ENCODE results near the gene CTNND2. TPM values are rescaled to one million over a fixed set of nuclear protein-coding genes. Genes with fewer than 3 reads are reported as not detected.

Gene CTNND2
- polyA plus RNA-seq, 1 experiment, result not detected

DNA sequence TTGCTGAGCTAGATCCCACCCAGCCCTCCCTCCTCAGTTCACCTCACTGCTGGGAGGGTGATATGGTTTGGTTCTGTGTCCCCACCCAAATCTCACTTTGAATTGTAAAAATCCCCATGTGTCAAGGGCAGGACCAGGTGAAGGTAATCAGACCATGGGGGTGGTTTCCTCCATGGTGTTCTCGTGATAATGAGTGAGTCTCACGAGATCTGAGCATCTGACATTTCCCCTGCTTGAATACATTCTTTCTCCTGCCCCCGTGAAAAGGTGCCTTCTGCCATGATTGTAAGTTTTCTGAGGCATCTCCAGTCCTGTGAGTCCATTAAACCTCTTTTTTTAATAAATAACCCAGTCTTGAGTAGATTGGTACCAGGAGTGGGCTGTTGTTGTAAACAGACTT, 673.4 kb downstream of the CTNND2 start:
- POLR2A ChIA-PET, result no interaction called here
- CTCF ChIA-PET, result no interaction called here

GRCh38 chr5:11227064-11227463, 677.2 kb downstream of the CTNND2 start:
- no peak overlapping the region for H3K27ac ChIP-seq (ENCODE audit: low read depth, low read length)
- POLR2A ChIA-PET, result no interaction called here
- CTCF ChIA-PET, result no interaction called here
- no peak for DNase-seq (ENCODE audit: low read depth, low spot score)
- H3K9me3 ChIP-seq (ENCODE audit: control insufficient read depth, insufficient read depth, low read length), result 0 out of 2 replicates have a peak, but pooled peaks cover 4% of the 10 kb centered on the region
- H3K27me3 ChIP-seq (ENCODE audit: control insufficient read depth, insufficient read depth, low read length), result no peaks in the 10 kb centered on the region
- H3K4me3 ChIP-seq (ENCODE audit: low read depth, low read length), result no peak overlapping the region
- TF ChIP-seq CTCF (IDR thresholded peaks at IDR 0.05; ENCODE audit: low read depth, low read length), result no peak

More for the DNA sequence above, 673.4 kb downstream of the CTNND2 start:
- Histone ChIP-seq H3K27ac (ENCODE audit: low read depth, low read length) (no peak overlapping the region), H3K9me3 (ENCODE audit: control insufficient read depth, insufficient read depth, low read length) (0 out of 2 replicates have a peak, but pooled peaks cover 7% of the 10 kb centered on the region), H3K4me3 (ENCODE audit: low read depth, low read length) (no peak overlapping the region), H3K27me3 (ENCODE audit: control insufficient read depth, insufficient read depth, low read length) (no peaks in the 10 kb centered on the region)
- no peak for DNase-seq (ENCODE audit: low read depth, low spot score)
- TF ChIP-seq CTCF (IDR thresholded peaks at IDR 0.05; ENCODE audit: low read depth, low read length), result no peak

DNA sequence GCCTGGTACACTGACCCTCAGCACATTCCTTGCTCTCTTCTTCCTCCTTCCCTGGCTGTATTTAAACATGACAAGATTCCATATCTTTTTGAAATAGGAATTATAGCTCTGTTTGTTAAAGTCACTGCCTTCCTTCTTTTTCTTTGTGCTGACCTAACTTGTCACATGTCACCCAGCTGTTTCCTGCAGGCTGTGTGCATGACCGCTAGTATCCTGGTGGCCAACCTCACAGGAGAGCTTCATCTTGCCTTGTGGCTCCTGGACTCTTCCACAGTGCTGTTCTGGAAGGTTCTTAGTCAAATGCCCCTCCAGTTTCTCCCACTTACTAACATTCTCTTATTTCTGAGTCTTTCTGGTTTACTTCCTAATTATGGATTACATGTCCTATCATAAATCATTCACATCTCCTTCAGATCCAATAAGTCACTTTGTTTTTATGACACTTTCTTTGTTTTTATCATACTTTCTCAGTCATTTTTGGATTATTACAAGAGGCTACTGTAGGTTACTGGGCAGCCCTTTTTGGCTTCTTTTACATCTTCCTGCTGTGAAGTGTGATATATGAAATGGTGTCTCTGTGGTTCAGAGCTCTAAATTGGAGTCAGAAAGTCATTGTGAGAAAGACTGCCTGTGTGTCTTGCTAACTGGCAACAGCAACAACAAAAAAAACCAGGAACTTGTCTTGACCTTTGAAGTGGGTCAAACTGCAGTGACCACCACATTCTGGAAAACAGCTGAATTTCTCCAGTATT, 679.6 kb downstream of the CTNND2 start:
- Histone ChIP-seq H3K27me3 (ENCODE audit: control insufficient read depth, insufficient read depth, low read length) (no peaks in the 10 kb centered on the region), H3K27ac (ENCODE audit: low read depth, low read length) (no peak overlapping the region), H3K9me3 (ENCODE audit: control insufficient read depth, insufficient read depth, low read length) (no peaks in the 10 kb centered on the region), H3K4me3 (ENCODE audit: low read depth, low read length) (no peak overlapping the region)
- ChIA-PET CTCF (no interaction called here), POLR2A (no interaction called here)
- no peak for DNase-seq (ENCODE audit: low read depth, low spot score)
- no peak for TF ChIP-seq CTCF (IDR thresholded peaks at IDR 0.05; ENCODE audit: low read depth, low read length)

DNA sequence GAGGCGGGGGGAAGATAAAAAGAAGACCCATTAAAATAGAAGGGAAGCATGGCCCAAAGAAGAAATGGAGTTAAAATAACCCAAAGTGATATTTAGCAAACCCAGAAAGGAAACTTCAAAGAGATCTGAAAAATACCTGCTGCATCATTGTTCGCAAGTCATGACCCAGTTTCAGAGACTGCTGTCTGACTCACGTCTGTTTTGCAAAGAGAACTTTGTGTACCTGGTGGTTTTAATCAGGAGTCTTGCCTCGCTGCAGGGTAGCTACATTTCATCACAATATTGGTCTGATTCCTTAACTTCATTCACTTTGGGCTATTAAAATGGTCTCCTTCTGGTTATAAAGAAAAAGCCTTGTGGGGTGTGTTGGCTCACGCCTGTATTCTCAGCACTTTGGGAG, 682.1 kb downstream of the CTNND2 start:
- Histone ChIP-seq H3K4me3 (ENCODE audit: low read depth, low read length) (no peak overlapping the region), H3K27me3 (ENCODE audit: control insufficient read depth, insufficient read depth, low read length) (no peaks in the 10 kb centered on the region), H3K27ac (ENCODE audit: low read depth, low read length) (no peak overlapping the region), H3K9me3 (ENCODE audit: control insufficient read depth, insufficient read depth, low read length) (no peaks in the 10 kb centered on the region)
- ChIA-PET CTCF (no interaction called here), POLR2A (no interaction called here)
- no peak for TF ChIP-seq CTCF (IDR thresholded peaks at IDR 0.05; ENCODE audit: low read depth, low read length)
- no peak for DNase-seq (ENCODE audit: low read depth, low spot score)

GRCh38 chr5:11214864-11215644, 689.2 kb downstream of the CTNND2 start:
- no peak for TF ChIP-seq CTCF (IDR thresholded peaks at IDR 0.05; ENCODE audit: low read depth, low read length)
- ChIA-PET CTCF (no interaction called here), POLR2A (no interaction called here)
- no peak overlapping the region for H3K4me3 ChIP-seq (ENCODE audit: low read depth, low read length)
- no peaks in the 10 kb centered on the region for H3K9me3 ChIP-seq (ENCODE audit: control insufficient read depth, insufficient read depth, low read length)
- DNase-seq (ENCODE audit: low read depth, low spot score), result no peak
- no peaks in the 10 kb centered on the region for H3K27me3 ChIP-seq (ENCODE audit: control insufficient read depth, insufficient read depth, low read length)
- H3K27ac ChIP-seq (ENCODE audit: low read depth, low read length), result no peak overlapping the region
